Smooth muscle cell (in vitro differentiated cells): ENCODE measurements around the gene COL15A1. TPM values are rescaled to one million over a fixed set of nuclear protein-coding genes. Genes with fewer than 3 reads are reported as not detected.

Source experiments
- DNase-seq: peaks from one replicate; lab custom pipeline; 2025; ENCODE audit not compliant: unreplicated experiment; lab: John Stamatoyannopoulos, UW
- H2AFZ ChIP-seq: fragments of 200-600 bp; sonication (generic); 2 replicates; pipeline ENCODE4 v1.6.0; 2016; ENCODE audit warnings: antibody characterized with exemption, low read depth, mild to moderate bottlenecking
- H3F3A ChIP-seq: fragments of 200-600 bp; sonication (generic); 2 replicates; pipeline ENCODE4 v1.6.0; 2017; ENCODE audit warnings: antibody characterized with exemption, low read depth
- H3K27ac ChIP-seq: fragments of 200-600 bp; sonication (generic); 2 replicates; pipeline ENCODE4 v1.5.1; 2016; ENCODE audit warnings: low read depth, mild to moderate bottlenecking
- H3K27me3 ChIP-seq: fragments of 200-600 bp; sonication (generic); 2 replicates; pipeline ENCODE4 v1.6.1; 2016; ENCODE audit warnings: low read depth, mild to moderate bottlenecking
- H3K36me3 ChIP-seq: fragments of 200-600 bp; sonication (generic); 2 replicates; pipeline ENCODE4 v1.5.1; 2016; ENCODE audit warnings: low read depth
- H3K4me1 ChIP-seq: fragments of 200-600 bp; sonication (generic); 2 replicates; pipeline ENCODE4 v1.5.1; 2016; ENCODE audit warnings: low read depth
- H3K4me2 ChIP-seq: fragments of 200-600 bp; sonication (generic); 2 replicates; pipeline ENCODE4 v1.6.0; 2016; ENCODE audit warnings: mild to moderate bottlenecking
- H3K4me3 ChIP-seq: fragments of 200-600 bp; sonication (generic); 2 replicates; pipeline ENCODE4 v1.5.1; 2016; ENCODE audit warnings: mild to moderate bottlenecking
- H3K79me2 ChIP-seq: fragments of 200-600 bp; sonication (generic); 2 replicates; pipeline ENCODE4 v1.6.0; 2016; ENCODE audit warnings: low read depth, mild to moderate bottlenecking
- H3K9ac ChIP-seq: fragments of 200-600 bp; sonication (generic); 2 replicates; pipeline ENCODE4 v1.6.0; 2016; ENCODE audit warnings: low read depth
- H3K9me3 ChIP-seq: fragments of 200-600 bp; sonication (generic); replicated peaks from 2 replicates; pipeline ENCODE4 v1.5.1; 2016; ENCODE audit warnings: low read depth
- H4K20me1 ChIP-seq: fragments of 200-600 bp; sonication (generic); 2 replicates; pipeline ENCODE4 v1.6.0; 2016; ENCODE audit warnings: low read depth
- WGBS: methylation state at CpG from one replicate; pipeline ENCODE4 v1.1.7; 2016; ENCODE audit warnings: low lambda C conversion rate; 5-methylcytosine and 5-hydroxymethylcytosine counted together
- polyA plus RNA-seq: library from polyadenylated mRNA; unstranded; fragments of >200 nt; fragmentation: Nextera tagmentation; extraction: Ambion mirVana; gene quantifications from 2 replicates; pipeline ENCODE4 v1.2.1, GENCODE V29; 2016
- total RNA-seq: library from RNA; depleted of rRNA; stranded (reverse); fragments of >200 nt; gene quantifications from 2 replicates; pipeline ENCODE4 v1.2.3, GENCODE V29; 2014
- TF ChIP-seq, protein P1 (sequence below): fragments of 200-600 bp; sonication (generic); IDR thresholded peaks from 2 replicates; pipeline ENCODE4 v1.5.1; 2017; ENCODE audit warnings: borderline replicate concordance, mild to moderate bottlenecking, antibody characterized with exemption; ENCODE audit not compliant: insufficient read depth, poor library complexity, severe bottlenecking

The COL15A1 gene
- total and polyA plus RNA-seq, 2 experiments from 2014 or later, result 222 to 293 TPM

DNA sequence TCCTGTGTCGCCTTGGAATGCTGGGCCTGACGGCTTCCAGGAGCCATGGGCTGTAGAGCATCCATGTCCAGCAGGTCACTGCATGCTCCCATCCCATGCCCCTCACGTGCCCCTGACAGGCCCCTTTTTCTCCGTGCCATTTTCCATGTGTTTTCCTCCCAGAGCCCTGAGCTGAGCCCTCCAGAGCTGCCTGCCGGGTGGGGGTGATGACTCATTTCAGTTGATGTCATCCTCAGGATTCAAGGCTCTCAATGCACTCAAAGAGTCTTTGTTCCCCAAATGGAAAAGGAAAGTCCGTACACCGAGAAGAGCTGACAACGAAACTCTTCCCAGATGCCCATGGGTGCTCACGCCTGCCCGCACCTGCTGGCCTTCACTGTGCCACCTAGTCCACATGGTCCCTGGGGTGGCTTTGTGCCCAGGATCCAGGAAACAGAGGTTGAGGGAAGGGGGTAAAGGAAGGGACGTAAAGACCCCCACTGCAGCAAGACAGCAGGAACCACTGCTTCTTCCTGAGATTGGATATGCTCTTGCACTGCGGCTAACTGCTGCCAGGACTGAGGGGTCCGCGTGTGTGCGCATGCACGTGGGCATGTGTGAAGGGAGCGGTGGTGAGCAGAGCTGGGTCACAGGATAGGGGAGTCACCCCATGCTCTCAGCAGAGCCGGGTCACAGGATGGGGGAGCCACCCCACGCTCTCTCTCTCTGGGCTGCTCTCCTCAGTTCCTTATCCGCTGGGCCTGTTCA, 27.6 kb downstream of the COL15A1 start:
- H3K36me3 ChIP-seq, result no peaks in the 10 kb centered on the region
- peak overlapping the region; percentile 87 for H3K9ac ChIP-seq
- H2AFZ ChIP-seq, result no peak overlapping the region
- 57% methylated on average over 20 of the region's 20 CpGs for WGBS
- H3K27me3 ChIP-seq, result no peaks in the 10 kb centered on the region
- H4K20me1 ChIP-seq, result no peaks in the 10 kb centered on the region
- DNase-seq, result peak; percentile 47
- peak overlapping the region; percentile 70 for H3K4me2 ChIP-seq
- peaks cover 3% of the 10 kb centered on the region for H3F3A ChIP-seq
- H3K4me3 ChIP-seq, result no peak overlapping the region
- H3K9me3 ChIP-seq, result no peaks in the 10 kb centered on the region
- H3K4me1 ChIP-seq, result peaks cover 9% of the 10 kb centered on the region
- H3K27ac ChIP-seq, result peak overlapping the region; percentile 89
- TF ChIP-seq, protein P1, sequence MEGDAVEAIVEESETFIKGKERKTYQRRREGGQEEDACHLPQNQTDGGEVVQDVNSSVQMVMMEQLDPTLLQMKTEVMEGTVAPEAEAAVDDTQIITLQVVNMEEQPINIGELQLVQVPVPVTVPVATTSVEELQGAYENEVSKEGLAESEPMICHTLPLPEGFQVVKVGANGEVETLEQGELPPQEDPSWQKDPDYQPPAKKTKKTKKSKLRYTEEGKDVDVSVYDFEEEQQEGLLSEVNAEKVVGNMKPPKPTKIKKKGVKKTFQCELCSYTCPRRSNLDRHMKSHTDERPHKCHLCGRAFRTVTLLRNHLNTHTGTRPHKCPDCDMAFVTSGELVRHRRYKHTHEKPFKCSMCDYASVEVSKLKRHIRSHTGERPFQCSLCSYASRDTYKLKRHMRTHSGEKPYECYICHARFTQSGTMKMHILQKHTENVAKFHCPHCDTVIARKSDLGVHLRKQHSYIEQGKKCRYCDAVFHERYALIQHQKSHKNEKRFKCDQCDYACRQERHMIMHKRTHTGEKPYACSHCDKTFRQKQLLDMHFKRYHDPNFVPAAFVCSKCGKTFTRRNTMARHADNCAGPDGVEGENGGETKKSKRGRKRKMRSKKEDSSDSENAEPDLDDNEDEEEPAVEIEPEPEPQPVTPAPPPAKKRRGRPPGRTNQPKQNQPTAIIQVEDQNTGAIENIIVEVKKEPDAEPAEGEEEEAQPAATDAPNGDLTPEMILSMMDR, result no peak
- peaks cover 59% of the 10 kb centered on the region for H3K79me2 ChIP-seq

- H3K36me3 ChIP-seq, result no peaks in the 10 kb centered on the region
- H3K4me2 ChIP-seq, result peak overlapping the region; percentile 70
- H3K4me3 ChIP-seq, result no peak overlapping the region
- H3K9ac ChIP-seq, result peak overlapping the region; percentile 87
- 96% methylated on average over 6 of the region's 6 CpGs for WGBS
- H4K20me1 ChIP-seq, result no peaks in the 10 kb centered on the region
- H3K4me1 ChIP-seq, result peaks cover 9% of the 10 kb centered on the region
- peaks cover 3% of the 10 kb centered on the region for H3F3A ChIP-seq
- H3K9me3 ChIP-seq, result no peaks in the 10 kb centered on the region
- peak overlapping the region; percentile 89 for H3K27ac ChIP-seq
- H3K79me2 ChIP-seq, result peaks cover 59% of the 10 kb centered on the region
- TF ChIP-seq, protein P1, result no peak
- no peak for DNase-seq
- H2AFZ ChIP-seq, result no peak overlapping the region
- no peaks in the 10 kb centered on the region for H3K27me3 ChIP-seq
Measured at GRCh38 chr9:98971915-98972223, 28.2 kb downstream of the COL15A1 start.

DNA sequence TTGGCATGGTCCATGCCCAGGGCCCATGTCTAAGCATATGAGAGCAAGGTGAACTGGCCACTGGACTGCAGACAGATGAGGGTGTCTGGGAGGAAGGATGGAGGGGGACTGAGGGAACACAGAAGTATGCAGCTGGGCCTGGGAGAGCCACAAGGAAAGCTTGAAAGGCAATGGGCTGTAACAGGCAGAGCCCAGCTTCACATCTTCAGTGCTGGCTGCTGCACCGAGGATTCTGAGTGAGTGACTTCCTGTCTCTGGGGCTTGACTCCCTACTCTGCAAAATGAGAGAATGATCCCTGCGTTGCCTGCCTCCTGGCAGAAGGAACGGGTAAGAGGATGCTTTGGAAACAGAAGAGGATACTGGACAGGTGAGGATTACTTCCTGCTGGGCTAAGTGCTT, 29.0 kb downstream of the COL15A1 start:
- no peaks in the 10 kb centered on the region for H3K27me3 ChIP-seq
- H3F3A ChIP-seq, result peaks cover 3% of the 10 kb centered on the region
- H4K20me1 ChIP-seq, result no peaks in the 10 kb centered on the region
- peaks cover 66% of the 10 kb centered on the region for H3K79me2 ChIP-seq
- no peak overlapping the region for H3K4me2 ChIP-seq
- no peaks in the 10 kb centered on the region for H3K9me3 ChIP-seq
- H2AFZ ChIP-seq, result no peak overlapping the region
- H3K27ac ChIP-seq, result peak overlapping the region; percentile 49
- no peaks in the 10 kb centered on the region for H3K36me3 ChIP-seq
- 56% methylated on average over 3 of the region's 3 CpGs for WGBS
- H3K4me3 ChIP-seq, result no peak overlapping the region
- H3K4me1 ChIP-seq, result peaks cover 14% of the 10 kb centered on the region
- H3K9ac ChIP-seq, result no peak overlapping the region
- DNase-seq, result no peak
- TF ChIP-seq, protein P1, result no peak

DNA sequence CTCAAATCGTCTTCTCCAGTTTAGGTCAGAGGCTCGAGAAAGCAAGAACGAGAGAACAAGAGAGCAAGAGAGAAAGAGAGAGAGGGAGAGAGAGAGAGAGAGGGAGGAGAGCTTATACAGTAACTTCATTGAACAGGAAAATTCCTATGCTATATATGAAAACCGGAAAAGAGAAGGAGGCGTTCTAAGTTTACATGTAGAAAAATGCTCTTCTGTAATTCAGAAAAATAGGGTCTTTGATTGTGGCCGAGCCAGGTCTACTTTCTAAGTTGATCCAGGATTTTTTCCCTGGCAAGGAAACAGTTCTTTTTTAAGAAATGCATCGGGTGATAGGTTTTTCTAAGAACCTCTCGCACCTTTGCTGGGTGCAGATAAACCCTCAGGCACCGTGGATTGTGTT, 29.5 kb downstream of the COL15A1 start:
- H3K9ac ChIP-seq, result no peak overlapping the region
- H4K20me1 ChIP-seq, result no peaks in the 10 kb centered on the region
- TF ChIP-seq, protein P1, result no peak
- H3K27me3 ChIP-seq, result no peaks in the 10 kb centered on the region
- no peak overlapping the region for H3K4me3 ChIP-seq
- no peaks in the 10 kb centered on the region for H3K36me3 ChIP-seq
- peaks cover 68% of the 10 kb centered on the region for H3K79me2 ChIP-seq
- peaks cover 3% of the 10 kb centered on the region for H3F3A ChIP-seq
- peak overlapping the region; percentile 49 for H3K27ac ChIP-seq
- no peak overlapping the region for H2AFZ ChIP-seq
- no peak for DNase-seq
- 80% methylated on average over 9 of the region's 9 CpGs for WGBS
- no peaks in the 10 kb centered on the region for H3K9me3 ChIP-seq
- H3K4me2 ChIP-seq, result no peak overlapping the region
- peaks cover 19% of the 10 kb centered on the region for H3K4me1 ChIP-seq
